CD8-positive, alpha-beta memory T cell (primary cell): ENCODE measurements around the gene RPS6KA2. TPM values are rescaled to one million over a fixed set of nuclear protein-coding genes. Genes with fewer than 3 reads are reported as not detected.
A peak's percentile ranks its signal among the peaks of the same experiment; 100 is the strongest.

Experiments
- CTCF ChIA-PET: fragments of 350-600 bp; sonication (Branson Sonifier 250); formaldehyde crosslinking; loops from one replicate; lab custom pipeline; 2021; ENCODE audit warnings: antibody characterized with exemption; lab: Charles Lee
- POLR2A ChIA-PET: fragments of 350-600 bp; sonication (Branson Sonifier 250); formaldehyde crosslinking; loops from one replicate; lab custom pipeline; 2021; ENCODE audit warnings: antibody characterized with exemption; lab: Charles Lee
- DNase-seq, 5 donors: peaks; one replicate each; pipeline versions ENCODE4 v3.0.0 to v3.0.0-alpha.2; 2020 to 2022; ENCODE audit warnings: mixed read lengths in 1 of 5
- H3K27ac ChIP-seq: one replicate; pipeline ENCODE4 v1.7.0; 2013; ENCODE audit warnings: low read depth, mild to moderate bottlenecking, low read length, moderate library complexity
- H3K27me3 ChIP-seq: 2 replicates; pipeline ENCODE4 v1.7.0; 2013; ENCODE audit warnings: low read length, mild to moderate bottlenecking; ENCODE audit not compliant: insufficient read depth, poor library complexity, severe bottlenecking
- H3K36me3 ChIP-seq: 2 replicates; pipeline ENCODE4 v1.7.0; 2013; ENCODE audit warnings: mild to moderate bottlenecking, low read length, moderate library complexity; ENCODE audit not compliant: insufficient read depth
- H3K4me1 ChIP-seq: 2 replicates; pipeline ENCODE4 v1.7.0; 2013; ENCODE audit warnings: mild to moderate bottlenecking, low read length, moderate library complexity; ENCODE audit not compliant: insufficient read depth
- H3K4me3 ChIP-seq: 2 replicates; pipeline ENCODE4 v1.7.0; 2013; ENCODE audit warnings: mild to moderate bottlenecking, low read length
- H3K9me3 ChIP-seq: 2 replicates; pipeline ENCODE4 v1.7.0; 2013; ENCODE audit warnings: mild to moderate bottlenecking, low read length
- H3K27ac Mint-ChIP-seq, 8 donors: one replicate each; pipeline ENCODE4 v1.8.0; 2020 to 2021; ENCODE audit warnings: mixed read lengths in 8 of 8, mild to moderate bottlenecking in 6 of 8, inconsistent platforms in 3 of 8, moderate library complexity in 3 of 8
- H3K27me3 Mint-ChIP-seq, 2 donors: one replicate each; pipeline ENCODE4 v1.8.0; 2020 to 2021; ENCODE audit warnings: mixed read lengths in 2 of 2, mild to moderate bottlenecking in 1 of 2, moderate library complexity in 1 of 2
- H3K36me3 Mint-ChIP-seq, 3 donors: one replicate each; pipeline ENCODE4 v1.8.0; 2020 to 2021; ENCODE audit warnings: mixed read lengths in 3 of 3, inconsistent platforms in 1 of 3, mild to moderate bottlenecking in 1 of 3
- H3K4me1 Mint-ChIP-seq, 3 donors: one replicate each; pipeline ENCODE4 v1.8.0; 2020 to 2021; ENCODE audit warnings: mixed read lengths in 3 of 3, inconsistent platforms in 1 of 3, mild to moderate bottlenecking in 1 of 3
- H3K4me3 Mint-ChIP-seq, 7 donors: one replicate each; pipeline ENCODE4 v1.8.0; 2020 to 2021; ENCODE audit warnings: mixed read lengths in 7 of 7, mild to moderate bottlenecking in 6 of 7, moderate library complexity in 4 of 7, inconsistent platforms in 2 of 7
- H3K9me3 Mint-ChIP-seq, 5 donors: one replicate each; pipeline ENCODE4 v1.8.0; 2020 to 2022; ENCODE audit warnings: mixed read lengths in 5 of 5, mild to moderate bottlenecking in 3 of 5, moderate library complexity in 2 of 5, inconsistent platforms in 1 of 5
- polyA plus RNA-seq: library from polyadenylated mRNA; unstranded; fragments of 300-500 nt; fragmentation: Illumina TruSeq; gene quantifications from one replicate; pipeline ENCODE4 v1.2.3, GENCODE V29; 2021
- total RNA-seq, 2 experiments: library from RNA; stranded (reverse); gene quantifications; one replicate each; pipeline ENCODE4 v1.2.3, GENCODE V29; 2021

RPS6KA2 gene
- total RNA-seq, result 1 to 10 TPM; 4.6 to 4.7 TPM
- 3.6 TPM for polyA plus RNA-seq

- H3K27me3 ChIP-seq, result peaks cover 12% of the 10 kb centered on the region
- ChIA-PET CTCF (interaction anchor here (0.7 to 1.2 kb wide), 9 partner anchors 11 to 361 kb away, joined by 3 to 4 read pairs (median 3); no protein-coding TSS in a partner anchor), POLR2A (interaction anchor here (0.6 to 1.2 kb wide), 6 partner anchors 44 to 372 kb away, joined by 3 to 6 read pairs (median 4); partner anchors contain the start of gene CEP43)
- peak within 1 kb of the TSS; percentile 43 for H3K27ac ChIP-seq
- DNase-seq, result peak; percentile 99 to 100 (median 100)
- Mint-ChIP-seq H3K4me1 (peaks cover 15 to 21% (median 19%) of the 10 kb centered on the region in 3 donors), H3K9me3 (no peaks in the 10 kb centered on the region), H3K27me3 (peaks cover 33 to 56% of the 10 kb centered on the region in 2 donors), H3K36me3 (peaks cover 0 to 4% (median 0%) of the 10 kb centered on the region in 3 donors), H3K27ac (peak within 1 kb of the TSS; percentile 80 to 95 (median 88)), H3K4me3 (peak within 1 kb of the TSS; percentile 93 to 99 (median 96))
- peak within 1 kb of the TSS; percentile 83 for H3K4me3 ChIP-seq
- H3K36me3 ChIP-seq, result no peaks in the 10 kb centered on the region
- peaks cover 14% of the 10 kb centered on the region for H3K4me1 ChIP-seq
- no peaks in the 10 kb centered on the region for H3K9me3 ChIP-seq
Measured at GRCh38 chr6:166627033-166627874, at the start of gene RPS6KA2. Gene RPS6KA2, minus strand, starts transcription at chr6:166627251. Its CDS starts 232 bp downstream, at chr6:166627019.

- H3K4me3 ChIP-seq, result no peak overlapping the region
- DNase-seq, result no peak
- Mint-ChIP-seq H3K4me3 (no peak overlapping the region), H3K4me1 (peaks cover 0 to 6% (median 0%) of the 10 kb centered on the region in 3 donors), H3K27me3 (peaks cover 4 to 52% of the 10 kb centered on the region in 2 donors), H3K36me3 (no peaks in the 10 kb centered on the region), H3K27ac (no peak overlapping the region), H3K9me3 (no peaks in the 10 kb centered on the region)
- POLR2A ChIA-PET, result no interaction called here
- H3K9me3 ChIP-seq, result no peaks in the 10 kb centered on the region
- no peaks in the 10 kb centered on the region for H3K27me3 ChIP-seq
- no peaks in the 10 kb centered on the region for H3K4me1 ChIP-seq
- H3K27ac ChIP-seq, result no peak overlapping the region
- no peaks in the 10 kb centered on the region for H3K36me3 ChIP-seq
- CTCF ChIA-PET, result no interaction called here
Measured at GRCh38 chr6:166676270-166676860, 49.3 kb upstream of the RPS6KA2 start.

- no peak overlapping the region for H3K27ac ChIP-seq
- Mint-ChIP-seq H3K9me3 (no peaks in the 10 kb centered on the region), H3K4me3 (no peak overlapping the region), H3K36me3 (no peaks in the 10 kb centered on the region), H3K27ac (no peak overlapping the region), H3K4me1 (peaks cover 0 to 6% (median 0%) of the 10 kb centered on the region in 3 donors), H3K27me3 (peaks cover 4 to 57% of the 10 kb centered on the region in 2 donors)
- H3K4me3 ChIP-seq, result no peak overlapping the region
- CTCF ChIA-PET, result no interaction called here
- no peak for DNase-seq
- no peaks in the 10 kb centered on the region for H3K9me3 ChIP-seq
- H3K4me1 ChIP-seq, result no peaks in the 10 kb centered on the region
- H3K36me3 ChIP-seq, result no peaks in the 10 kb centered on the region
- POLR2A ChIA-PET, result no interaction called here
- H3K27me3 ChIP-seq, result no peaks in the 10 kb centered on the region
Measured at GRCh38 chr6:166675736-166676135, 48.7 kb upstream of the RPS6KA2 start.

- Mint-ChIP-seq H3K9me3 (no peaks in the 10 kb centered on the region), H3K27ac (no peak overlapping the region), H3K4me3 (no peak overlapping the region), H3K4me1 (peaks cover 0 to 6% (median 0%) of the 10 kb centered on the region in 3 donors), H3K27me3 (peaks cover 7 to 66% of the 10 kb centered on the region in 2 donors), H3K36me3 (no peaks in the 10 kb centered on the region)
- Histone ChIP-seq H3K27ac (no peak overlapping the region), H3K27me3 (peaks cover 9% of the 10 kb centered on the region), H3K9me3 (no peaks in the 10 kb centered on the region), H3K4me1 (no peaks in the 10 kb centered on the region), H3K36me3 (no peaks in the 10 kb centered on the region), H3K4me3 (no peak overlapping the region)
- CTCF ChIA-PET, result no interaction called here
- POLR2A ChIA-PET, result no interaction called here
- DNase-seq, result no peak
Measured at GRCh38 chr6:166673309-166673708, 46.3 kb upstream of the RPS6KA2 start.

GRCh38 chr6:166672624-166673206, 45.7 kb upstream of the RPS6KA2 start:
- H3K4me3 ChIP-seq, result no peak overlapping the region
- H3K27me3 ChIP-seq, result peaks cover 9% of the 10 kb centered on the region
- H3K27ac ChIP-seq, result no peak overlapping the region
- POLR2A ChIA-PET, result no interaction called here
- Mint-ChIP-seq H3K27me3 (peaks cover 8 to 68% of the 10 kb centered on the region in 2 donors), H3K27ac (no peak overlapping the region), H3K4me1 (peaks cover 0 to 6% (median 0%) of the 10 kb centered on the region in 3 donors), H3K4me3 (no peak overlapping the region), H3K36me3 (no peaks in the 10 kb centered on the region), H3K9me3 (no peaks in the 10 kb centered on the region)
- CTCF ChIA-PET, result no interaction called here
- H3K36me3 ChIP-seq, result no peaks in the 10 kb centered on the region
- no peaks in the 10 kb centered on the region for H3K9me3 ChIP-seq
- no peaks in the 10 kb centered on the region for H3K4me1 ChIP-seq
- no peak for DNase-seq

- no peak overlapping the region for H3K27ac ChIP-seq
- no peak overlapping the region for H3K4me3 ChIP-seq
- Mint-ChIP-seq H3K4me3 (no peak overlapping the region), H3K4me1 (peaks cover 0 to 6% (median 0%) of the 10 kb centered on the region in 3 donors), H3K27ac (no peak overlapping the region), H3K9me3 (no peaks in the 10 kb centered on the region), H3K36me3 (no peaks in the 10 kb centered on the region), H3K27me3 (peaks cover 11 to 69% of the 10 kb centered on the region in 2 donors)
- ChIA-PET CTCF (no interaction called here), POLR2A (no interaction called here)
- no peak for DNase-seq
- H3K36me3 ChIP-seq, result no peaks in the 10 kb centered on the region
- no peaks in the 10 kb centered on the region for H3K4me1 ChIP-seq
- peaks cover 9% of the 10 kb centered on the region for H3K27me3 ChIP-seq
- no peaks in the 10 kb centered on the region for H3K9me3 ChIP-seq
Measured at GRCh38 chr6:166672146-166672545, 45.1 kb upstream of the RPS6KA2 start.

- Histone ChIP-seq H3K27me3 (peaks cover 9% of the 10 kb centered on the region), H3K4me3 (no peak overlapping the region), H3K4me1 (no peaks in the 10 kb centered on the region), H3K9me3 (no peaks in the 10 kb centered on the region), H3K36me3 (no peaks in the 10 kb centered on the region), H3K27ac (no peak overlapping the region)
- peaks cover 11 to 69% of the 10 kb centered on the region in 2 donors for H3K27me3 Mint-ChIP-seq
- no peak for DNase-seq
- CTCF ChIA-PET, result no interaction called here
- no peaks in the 10 kb centered on the region for H3K36me3 Mint-ChIP-seq
- no peaks in the 10 kb centered on the region for H3K9me3 Mint-ChIP-seq
- peaks cover 0 to 6% (median 0%) of the 10 kb centered on the region in 3 donors for H3K4me1 Mint-ChIP-seq
- H3K4me3 Mint-ChIP-seq, result no peak overlapping the region
- no peak overlapping the region for H3K27ac Mint-ChIP-seq
- POLR2A ChIA-PET, result no interaction called here
Measured at GRCh38 chr6:166671434-166672081, 44.5 kb upstream of the RPS6KA2 start.
